Caco-2 (cell line): Measurements from ENCODE around the gene EXD3. TPM values are rescaled to one million over a fixed set of nuclear protein-coding genes. Genes with fewer than 3 reads are reported as not detected.

Source experiments
- BruUV-seq: library from RNA; stranded (reverse); fragments of 400-500 nt; replicated peaks from 2 replicates; lab custom pipeline; 2021; lab: Mats Ljungman, UMichigan
- CTCF ChIA-PET: fragments of 300-600 bp; sonication (Branson Sonifier 250); formaldehyde crosslinking; loops from one replicate; lab custom pipeline; 2022; ENCODE audit warnings: antibody characterized with exemption; lab: Charles Lee
- POLR2A ChIA-PET: fragments of 300-600 bp; sonication (Branson Sonifier 250); formaldehyde crosslinking; loops from one replicate; lab custom pipeline; 2022; ENCODE audit warnings: antibody characterized with exemption; lab: Charles Lee
- DNase-seq, 2 experiments: peaks; one replicate each; pipeline versions ENCODE4 v3.0.0 to v3.0.0-alpha.2; 2020 to 2022
- H3K27me3 ChIP-seq: replicated peaks from 2 replicates; pipeline ENCODE4 v1.6.0; 2011; ENCODE audit warnings: low read length; ENCODE audit not compliant: control insufficient read depth, insufficient read depth
- H3K36me3 ChIP-seq: 2 replicates; pipeline ENCODE4 v1.5.1; 2011; ENCODE audit warnings: low read length; ENCODE audit not compliant: control insufficient read depth, insufficient read depth
- H3K4me1 ChIP-seq: fragments of 250-450 bp; sonication (Bioruptor Pico); 2 replicates; pipeline ENCODE4 v1.5.1; 2020; ENCODE audit warnings: mild to moderate bottlenecking
- H3K4me3 ChIP-seq: 2 replicates; pipeline ENCODE4 v1.5.1; 2011; ENCODE audit warnings: low read depth, mild to moderate bottlenecking, control low read depth, low read length
- H3K9me3 ChIP-seq: fragments of 250-450 bp; sonication (Bioruptor Pico); 2 replicates; pipeline ENCODE4 v1.5.1; 2020; ENCODE audit warnings: mild to moderate bottlenecking, moderate library complexity
- H3K27ac Mint-ChIP-seq: one replicate; pipeline ENCODE4 v1.8.0; 2022; ENCODE audit warnings: mixed read lengths; ENCODE audit not compliant: unreplicated experiment
- H3K27me3 Mint-ChIP-seq: one replicate; pipeline ENCODE4 v1.8.0; 2022; ENCODE audit warnings: mixed read lengths; ENCODE audit not compliant: insufficient read depth, unreplicated experiment
- H3K36me3 Mint-ChIP-seq: one replicate; pipeline ENCODE4 v1.8.0; 2022; ENCODE audit warnings: mild to moderate bottlenecking, mixed read lengths; ENCODE audit not compliant: insufficient read depth, unreplicated experiment
- H3K4me1 Mint-ChIP-seq: one replicate; pipeline ENCODE4 v1.8.0; 2022; ENCODE audit warnings: low read depth, mixed read lengths; ENCODE audit not compliant: unreplicated experiment
- H3K4me3 Mint-ChIP-seq: one replicate; pipeline ENCODE4 v1.8.0; 2022; ENCODE audit warnings: mild to moderate bottlenecking, moderate library complexity, mixed read lengths; ENCODE audit not compliant: unreplicated experiment
- H3K9me3 Mint-ChIP-seq: one replicate; pipeline ENCODE4 v1.8.0; 2022; ENCODE audit warnings: mixed read lengths; ENCODE audit not compliant: unreplicated experiment
- intact Hi-C: fragments of 100-400 bp; cut with micrococcal nuclease; formaldehyde crosslinking; loops from one replicate; pipeline ENCODE4 v1.10.0; 2022; ENCODE audit not compliant: unreplicated experiment
- total RNA-seq: library from RNA; stranded (reverse); gene quantifications from 2 replicates; pipeline ENCODE4 v1.2.3, GENCODE V29; 2022
- TF ChIP-seq, protein P1 (sequence below), 2 experiments: fragments of 200-600 bp in 1 of 2; IDR thresholded peaks; 1 replicate in 1 of 2; 2 replicates in 1 of 2; pipeline versions ENCODE4 v1.5.1 to v1.8.0; 2011 to 2022; ENCODE audit warnings: antibody characterized with exemption in 1 of 2, control low read depth in 1 of 2, inconsistent platforms in 1 of 2, low read depth in 1 of 2, low read length in 1 of 2, mild to moderate bottlenecking in 1 of 2, moderate library complexity in 1 of 2; ENCODE audit not compliant: insufficient read depth in 1 of 2, severe bottlenecking in 1 of 2, unreplicated experiment in 1 of 2

The EXD3 gene
- total RNA-seq, 1 experiment from 2014 or later, result 10.9 TPM

DNA sequence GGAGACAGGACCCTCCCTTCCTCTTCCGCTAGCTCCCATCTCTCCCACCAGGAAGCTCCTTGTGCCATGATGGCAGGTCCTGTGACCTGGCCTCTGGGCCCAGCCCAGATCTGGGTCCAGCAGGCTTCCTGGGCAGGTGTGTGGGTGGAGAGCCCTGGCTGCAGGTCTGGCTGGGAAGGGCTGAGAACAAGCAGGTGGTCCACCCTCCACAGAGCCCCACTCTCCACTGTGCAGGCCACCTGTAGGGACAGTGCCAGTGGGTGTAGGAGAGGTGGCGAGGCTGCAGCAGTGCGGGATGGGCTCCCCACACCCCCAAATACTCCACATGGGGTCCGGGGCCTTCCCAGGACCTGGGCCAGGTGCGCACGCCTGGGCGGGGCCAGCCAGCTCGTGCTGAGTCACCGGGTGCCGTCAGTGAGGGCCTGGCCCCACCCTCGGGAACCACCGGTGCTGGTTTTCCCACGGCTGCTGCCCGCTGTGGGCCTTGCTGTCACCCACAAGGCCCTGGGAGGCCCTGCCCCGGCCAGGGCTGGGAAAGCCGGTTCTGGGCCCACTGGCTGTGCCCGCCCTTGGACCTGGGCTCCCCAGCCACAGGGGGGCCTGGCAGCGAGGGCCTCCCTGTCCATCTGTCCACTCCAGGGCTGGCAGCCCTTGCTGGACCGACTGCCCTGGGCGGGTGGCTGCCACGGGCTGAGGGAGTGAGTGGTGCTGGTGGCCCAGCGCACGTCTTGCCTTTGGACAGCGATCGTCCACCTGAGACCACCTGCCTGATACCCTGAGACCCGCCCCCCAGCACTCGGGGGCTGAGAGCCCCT, 111.6 kb downstream of the EXD3 start:
- intact Hi-C loops, result no loop called here
- Mint-ChIP-seq H3K4me3 (no peak overlapping the region), H3K27ac (no peak overlapping the region), H3K36me3 (no peaks in the 10 kb centered on the region), H3K4me1 (no peaks in the 10 kb centered on the region), H3K27me3 (no peaks in the 10 kb centered on the region), H3K9me3 (no peaks in the 10 kb centered on the region)
- BruUV-seq, result no TSS peak
- CTCF ChIA-PET, result interaction anchor here (1.0 kb wide), 1 partner anchor 9 kb away, joined by 3 read pairs; the partner anchor contains the start of gene NRARP
- H3K4me1 ChIP-seq, result peaks cover 62% of the 10 kb centered on the region
- TF ChIP-seq, protein P1, sequence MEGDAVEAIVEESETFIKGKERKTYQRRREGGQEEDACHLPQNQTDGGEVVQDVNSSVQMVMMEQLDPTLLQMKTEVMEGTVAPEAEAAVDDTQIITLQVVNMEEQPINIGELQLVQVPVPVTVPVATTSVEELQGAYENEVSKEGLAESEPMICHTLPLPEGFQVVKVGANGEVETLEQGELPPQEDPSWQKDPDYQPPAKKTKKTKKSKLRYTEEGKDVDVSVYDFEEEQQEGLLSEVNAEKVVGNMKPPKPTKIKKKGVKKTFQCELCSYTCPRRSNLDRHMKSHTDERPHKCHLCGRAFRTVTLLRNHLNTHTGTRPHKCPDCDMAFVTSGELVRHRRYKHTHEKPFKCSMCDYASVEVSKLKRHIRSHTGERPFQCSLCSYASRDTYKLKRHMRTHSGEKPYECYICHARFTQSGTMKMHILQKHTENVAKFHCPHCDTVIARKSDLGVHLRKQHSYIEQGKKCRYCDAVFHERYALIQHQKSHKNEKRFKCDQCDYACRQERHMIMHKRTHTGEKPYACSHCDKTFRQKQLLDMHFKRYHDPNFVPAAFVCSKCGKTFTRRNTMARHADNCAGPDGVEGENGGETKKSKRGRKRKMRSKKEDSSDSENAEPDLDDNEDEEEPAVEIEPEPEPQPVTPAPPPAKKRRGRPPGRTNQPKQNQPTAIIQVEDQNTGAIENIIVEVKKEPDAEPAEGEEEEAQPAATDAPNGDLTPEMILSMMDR (IDR thresholded peaks at IDR 0.05; ENCODE audit: insufficient read depth in 1 of 2, low read depth in 1 of 2, low read length in 1 of 2, severe bottlenecking in 1 of 2, unreplicated experiment in 1 of 2), result no peak
- no peak overlapping the region for H3K4me3 ChIP-seq
- H3K36me3 ChIP-seq, result no peaks in the 10 kb centered on the region
- H3K27me3 ChIP-seq, result no peaks in the 10 kb centered on the region
- no peaks in the 10 kb centered on the region for H3K9me3 ChIP-seq
- DNase-seq, result peak in 1 of 2 experiments; percentile 60
- POLR2A ChIA-PET, result interaction anchor here (1.3 kb wide), 1 partner anchor 9 kb away, joined by 7 read pairs; the partner anchor contains the start of gene NRARP

DNA sequence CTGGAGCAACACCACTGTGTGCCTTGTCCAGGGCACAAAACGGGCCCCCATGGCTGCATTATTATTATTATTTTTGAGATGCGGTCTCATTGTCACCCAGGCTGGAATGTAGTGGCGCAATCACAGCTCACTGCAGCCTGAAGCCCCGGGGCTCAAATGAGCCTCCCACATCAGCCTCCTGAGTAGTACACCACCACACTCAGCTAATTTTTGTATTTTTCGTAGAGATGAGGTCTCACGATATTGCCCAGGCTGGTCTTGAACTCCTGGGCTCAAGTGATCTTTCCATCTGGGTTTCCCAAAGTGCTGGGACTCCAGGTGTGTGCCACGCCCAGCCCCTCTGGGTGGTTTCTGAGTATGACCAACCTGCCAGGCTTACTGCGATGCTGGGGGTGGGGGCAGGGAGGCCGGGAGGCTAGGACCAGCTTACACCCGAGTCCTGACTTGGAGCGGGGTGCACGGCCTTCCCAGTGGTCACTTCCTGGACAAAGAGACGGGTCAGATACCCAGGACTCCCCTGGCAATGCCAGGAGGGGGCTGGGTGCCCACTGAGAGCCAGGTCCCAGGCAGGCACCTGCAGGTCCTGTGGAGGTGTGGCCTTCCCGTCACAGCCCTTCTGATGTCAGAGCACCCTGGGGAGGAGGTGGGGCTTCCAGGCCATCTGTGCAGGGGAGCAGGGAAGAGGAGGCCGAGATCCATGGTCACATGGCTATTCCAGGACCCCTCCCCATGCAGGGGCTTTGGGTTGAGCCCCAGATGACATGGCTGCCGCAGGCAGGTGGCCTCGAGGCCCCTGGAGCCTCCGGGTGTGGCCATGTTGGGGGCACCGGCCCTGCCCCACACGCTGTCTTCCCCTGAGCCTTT, 112.5 kb downstream of the EXD3 start:
- peak in 1 of 2 experiments; percentile 57 for DNase-seq
- Histone ChIP-seq H3K4me3 (no peak overlapping the region), H3K9me3 (no peaks in the 10 kb centered on the region), H3K27me3 (no peaks in the 10 kb centered on the region), H3K36me3 (no peaks in the 10 kb centered on the region), H3K4me1 (peaks cover 57% of the 10 kb centered on the region)
- ChIA-PET POLR2A (interaction anchor here (1.3 kb wide), 1 partner anchor 8 kb away, joined by 7 read pairs; the partner anchor contains the start of gene NRARP), CTCF (interaction anchor here (1.0 kb wide), 1 partner anchor 8 kb away, joined by 3 read pairs; the partner anchor contains the start of gene NRARP)
- H3K4me3 Mint-ChIP-seq, result no peak overlapping the region
- H3K27me3 Mint-ChIP-seq, result no peaks in the 10 kb centered on the region
- H3K9me3 Mint-ChIP-seq, result no peaks in the 10 kb centered on the region
- no peak overlapping the region for H3K27ac Mint-ChIP-seq
- TF ChIP-seq, protein P1 (IDR thresholded peaks at IDR 0.05; ENCODE audit: insufficient read depth in 1 of 2, low read depth in 1 of 2, low read length in 1 of 2, severe bottlenecking in 1 of 2, unreplicated experiment in 1 of 2), result no peak
- no peaks in the 10 kb centered on the region for H3K36me3 Mint-ChIP-seq
- intact Hi-C loops, result no loop called here
- H3K4me1 Mint-ChIP-seq, result no peaks in the 10 kb centered on the region
- BruUV-seq, result no TSS peak
